ENCODE results near the gene SERTAD1.
"Not testable (repeated sequence)": the region's sequence is repeated elsewhere in the genome, so short reads cannot be mapped to it uniquely, and the experiment has no call there.

GRCh38 chr19:40428197-40428596 lies 2.4 kb upstream of the SERTAD1 start:
- not testable (repeated sequence) for TF ChIP-seq EZH2 (IDR thresholded peaks at IDR 0.05); POLR2AphosphoS5 (IDR thresholded peaks at IDR 0.05; ENCODE audit: borderline replicate concordance, low read depth, low read length)

All from SK-N-MC (cell line).